GM15510 (cell line): ENCODE data around the gene PLPP6.

Experiments used
- POLR2A ChIP-seq: IDR thresholded peaks from 3 replicates; pipeline ENCODE4 v1.6.1; 2011; ENCODE audit warnings: borderline replicate concordance; ENCODE audit not compliant: insufficient read length; ENCODE audit errors: extremely low read depth

PLPP6 gene

GRCh38 chr9:4677392-4677791 is 15.3 kb downstream of the PLPP6 start:
- no peak for TF ChIP-seq POLR2A

- no peak for TF ChIP-seq POLR2A
Measured at GRCh38 chr9:4678679-4679267, 16.7 kb downstream of the PLPP6 start.

GRCh38 chr9:4679268-4680172 is 17.4 kb downstream of the PLPP6 start, which contains the start of gene CDC37L1:
CDC37L1 (plus strand) TSS chr9:4679569; CDS start chr9:4679768, 199 bp downstream.
- TF ChIP-seq POLR2A: peak; percentile 98

GRCh38 chr9:4680173-4680525 is 18.1 kb downstream of the PLPP6 start:
- no peak for TF ChIP-seq POLR2A

GRCh38 chr9:4680750-4681149 is 18.7 kb downstream of the PLPP6 start:
- TF ChIP-seq POLR2A: no peak

GRCh38 chr9:4684820-4685219 is 22.7 kb downstream of the PLPP6 start:
- TF ChIP-seq POLR2A: no peak

GRCh38 chr9:4686112-4686511 is 24.0 kb downstream of the PLPP6 start:
- TF ChIP-seq POLR2A: no peak

- TF ChIP-seq POLR2A: no peak
Measured at GRCh38 chr9:4686584-4686983, 24.5 kb downstream of the PLPP6 start.

- no peak for TF ChIP-seq POLR2A
Measured at GRCh38 chr9:4689021-4689420, 26.9 kb downstream of the PLPP6 start.

GRCh38 chr9:4689687-4690104 is 27.6 kb downstream of the PLPP6 start:
- no peak for TF ChIP-seq POLR2A

GRCh38 chr9:4690144-4690543 is 28.1 kb downstream of the PLPP6 start:
- no peak for TF ChIP-seq POLR2A

- no peak for TF ChIP-seq POLR2A
Measured at GRCh38 chr9:4691795-4692194, 29.7 kb downstream of the PLPP6 start.

GRCh38 chr9:4700091-4700490 is 38.0 kb downstream of the PLPP6 start:
- no peak for TF ChIP-seq POLR2A

GRCh38 chr9:4700932-4701331 is 38.8 kb downstream of the PLPP6 start:
- no peak for TF ChIP-seq POLR2A

GRCh38 chr9:4701526-4701925 is 39.4 kb downstream of the PLPP6 start:
- TF ChIP-seq POLR2A: no peak

GRCh38 chr9:4704129-4704528 is 42.0 kb downstream of the PLPP6 start:
- TF ChIP-seq POLR2A: no peak

GRCh38 chr9:4706021-4706420 is 43.9 kb downstream of the PLPP6 start:
- TF ChIP-seq POLR2A: no peak

GRCh38 chr9:4706971-4707622 is 45.0 kb downstream of the PLPP6 start:
- no peak for TF ChIP-seq POLR2A
